GM10847 (cell line): ENCODE results near the gene EHBP1L1.

Experiments
- POLR2A ChIP-seq: IDR thresholded peaks from 2 replicates; pipeline ENCODE4 v1.6.1; 2011; ENCODE audit not compliant: insufficient read length; ENCODE audit errors: extremely low read depth

The EHBP1L1 gene

DNA sequence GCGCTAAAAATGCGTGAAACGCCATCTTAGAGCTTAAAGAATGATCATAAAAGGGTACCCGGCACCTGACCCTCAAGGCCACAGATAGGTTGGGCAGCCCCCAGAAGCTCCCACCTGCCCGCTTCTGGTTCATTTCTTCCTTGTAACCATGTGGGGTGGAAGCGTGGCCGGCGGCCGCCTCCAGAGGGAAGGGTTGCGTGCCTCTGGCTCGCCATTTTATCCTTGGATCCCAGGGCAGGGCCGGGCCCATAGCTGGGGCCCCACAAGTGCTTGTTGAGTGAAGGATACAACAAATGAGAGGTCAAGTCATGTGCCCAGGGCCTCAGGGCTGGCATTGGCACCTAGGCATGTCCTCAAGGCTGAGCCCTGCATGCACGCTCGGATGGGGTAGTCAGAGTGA is 45.6 kb downstream of the EHBP1L1 start:
- no peak for TF ChIP-seq POLR2A

DNA sequence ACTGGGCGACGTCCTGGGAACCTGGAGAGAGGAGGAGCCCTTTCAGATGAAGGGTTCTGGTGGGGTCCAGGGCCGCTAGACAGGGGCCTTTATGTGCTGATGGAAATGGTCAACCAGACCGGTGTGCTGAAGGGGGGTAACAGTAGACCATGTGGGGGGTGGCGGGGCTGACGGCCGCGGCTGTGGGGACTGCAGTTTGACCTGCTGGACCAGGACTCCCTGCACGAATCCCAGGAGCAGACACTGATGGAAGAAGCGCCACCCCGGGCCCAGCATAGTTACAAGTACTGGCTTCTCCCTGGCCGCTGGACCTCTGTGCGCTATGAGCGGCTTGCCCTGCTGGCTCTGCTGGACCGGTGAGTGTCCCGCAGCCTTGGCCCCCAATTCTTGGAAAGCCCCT is 46.2 kb downstream of the EHBP1L1 start:
- no peak for TF ChIP-seq POLR2A

DNA sequence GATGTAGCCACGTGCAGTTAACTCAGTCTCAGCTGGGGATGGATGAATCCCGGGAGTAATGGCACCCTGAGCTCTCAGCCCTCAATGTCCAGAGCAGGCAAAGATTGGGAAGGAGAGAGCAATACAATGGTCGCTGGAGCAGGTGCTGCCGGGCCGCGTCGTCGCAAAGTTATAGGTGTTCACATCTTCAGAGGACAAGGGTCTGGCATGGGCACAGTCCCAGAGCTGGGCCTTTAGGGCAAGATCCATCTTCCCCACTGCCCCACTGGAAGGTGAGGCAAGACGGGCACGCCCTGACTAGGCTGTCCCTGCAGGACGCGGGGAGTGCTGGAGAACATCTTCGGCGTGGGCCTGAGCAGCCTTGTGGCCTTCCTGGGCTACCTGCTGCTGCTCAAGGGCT is 47.3 kb downstream of the EHBP1L1 start:
- TF ChIP-seq POLR2A = no peak

DNA sequence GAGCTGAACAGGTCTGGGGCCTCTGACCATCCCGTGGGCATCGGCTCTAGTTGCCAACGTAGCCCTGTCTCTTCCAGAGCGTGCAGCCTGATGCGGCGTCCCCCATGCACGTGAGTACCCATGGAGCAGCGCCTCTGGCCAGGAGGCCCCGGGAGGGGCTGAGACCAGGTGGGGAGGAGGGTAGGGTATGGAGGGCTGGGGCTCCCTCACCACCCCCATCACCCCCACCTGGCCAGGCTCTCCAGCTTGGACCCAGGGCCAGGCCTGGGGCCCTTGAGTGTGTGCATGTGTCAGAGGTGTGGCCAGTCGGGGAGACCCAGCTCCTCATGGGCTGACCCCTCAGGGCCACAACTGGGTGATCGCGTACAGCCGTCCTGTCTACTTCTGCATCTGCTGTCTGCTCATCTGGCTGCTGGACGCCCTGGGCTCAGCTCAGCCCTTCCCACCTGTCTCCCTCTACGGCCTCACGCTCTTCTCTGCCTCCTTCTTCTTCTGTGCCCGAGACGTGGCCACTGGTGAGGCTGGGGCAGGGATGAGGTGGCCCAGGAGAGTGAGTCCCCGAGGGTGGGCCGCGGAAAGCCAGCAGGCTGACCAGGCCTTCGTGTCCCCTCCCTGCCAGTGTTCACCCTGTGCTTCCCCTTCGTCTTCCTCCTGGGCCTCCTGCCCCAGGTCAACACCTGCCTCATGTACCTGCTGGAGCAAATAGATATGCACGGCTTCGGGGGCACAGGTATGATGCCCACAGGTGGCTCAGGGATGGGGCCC is 48.2 kb downstream of the EHBP1L1 start:
- TF ChIP-seq POLR2A = no peak

DNA sequence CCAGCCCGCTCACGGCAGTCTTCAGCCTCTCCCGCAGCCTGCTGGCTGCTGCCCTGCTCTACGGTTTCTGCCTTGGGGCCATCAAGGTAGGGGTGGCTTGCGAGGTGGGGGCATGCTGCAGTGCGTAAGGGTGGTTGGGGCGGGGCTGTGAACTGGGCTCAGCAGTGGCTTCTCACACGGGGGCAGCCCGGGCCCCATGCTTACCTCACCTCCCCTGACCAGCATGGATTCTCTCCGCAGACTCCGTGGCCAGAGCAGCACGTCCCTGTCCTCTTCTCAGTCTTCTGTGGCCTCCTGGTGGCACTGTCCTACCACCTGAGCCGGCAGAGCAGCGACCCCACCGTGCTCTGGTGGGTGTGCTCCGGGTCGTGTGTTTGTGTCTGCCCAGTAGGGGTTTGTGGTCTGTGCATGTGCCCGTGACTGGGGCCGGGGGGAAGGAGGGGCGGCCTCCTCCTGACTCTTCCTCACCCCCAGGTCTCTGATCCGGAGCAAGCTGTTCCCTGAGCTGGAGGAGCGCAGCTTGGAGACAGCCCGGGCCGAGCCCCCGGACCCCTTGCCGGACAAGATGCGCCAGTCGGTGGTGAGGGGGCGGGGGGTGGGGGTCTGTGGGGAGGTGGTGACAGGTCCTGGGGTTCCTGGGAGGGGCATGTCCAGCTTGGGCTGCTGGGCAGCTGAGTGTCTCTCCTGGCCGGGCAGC is 49.2 kb downstream of the EHBP1L1 start:
- TF ChIP-seq POLR2A = no peak

DNA sequence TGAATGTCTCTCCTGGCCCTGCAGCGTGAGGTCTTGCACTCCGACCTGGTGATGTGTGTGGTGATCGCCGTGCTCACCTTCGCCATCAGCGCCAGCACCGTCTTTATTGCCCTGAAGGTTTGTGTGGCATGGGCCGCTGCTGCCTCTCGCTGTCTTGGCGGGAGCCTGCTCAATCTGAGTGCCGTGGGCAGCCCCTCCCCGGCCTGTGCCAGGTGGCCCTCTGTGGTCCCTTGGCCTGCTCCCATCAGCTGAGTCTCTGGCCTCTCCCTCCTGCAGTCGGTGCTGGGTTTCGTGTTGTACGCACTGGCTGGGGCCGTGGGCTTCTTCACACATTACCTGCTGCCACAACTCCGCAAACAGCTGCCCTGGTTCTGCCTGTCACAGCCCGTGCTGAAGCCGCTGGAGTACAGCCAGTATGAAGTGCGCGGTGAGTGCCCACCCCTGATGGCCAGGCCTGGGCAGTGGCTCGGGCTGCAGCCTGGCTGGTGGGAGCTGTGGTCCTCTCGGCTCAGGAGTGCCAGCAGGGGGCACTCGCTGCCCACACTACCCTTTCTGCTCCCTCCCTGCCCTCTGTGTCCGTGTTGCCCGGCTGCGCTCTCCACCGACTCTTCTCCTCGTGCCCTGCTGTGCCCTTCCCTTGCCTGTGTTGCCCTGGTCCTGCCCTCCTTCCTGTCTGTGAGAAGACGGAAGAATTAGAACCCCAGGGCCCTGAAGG is 49.9 kb downstream of the EHBP1L1 start:
- TF ChIP-seq POLR2A = no peak

DNA sequence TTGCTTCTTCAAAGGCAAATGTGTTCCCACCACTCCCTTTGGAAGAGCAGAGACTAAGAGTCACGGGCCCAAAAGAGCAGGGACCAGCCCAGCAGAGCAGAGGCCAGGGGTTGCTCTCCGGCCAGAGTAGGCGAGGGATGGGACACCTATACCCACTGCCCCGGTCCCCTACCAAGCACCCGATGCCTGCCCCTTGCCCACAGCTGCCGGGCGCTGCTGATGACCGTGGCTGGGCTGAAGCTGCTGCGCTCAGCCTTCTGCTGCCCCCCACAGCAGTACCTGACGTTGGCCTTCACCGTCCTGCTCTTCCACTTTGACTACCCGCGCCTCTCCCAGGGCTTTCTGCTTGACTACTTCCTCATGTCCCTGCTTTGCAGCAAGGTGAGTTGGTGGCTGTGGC is 51.3 kb downstream of the EHBP1L1 start:
- no peak for TF ChIP-seq POLR2A

DNA sequence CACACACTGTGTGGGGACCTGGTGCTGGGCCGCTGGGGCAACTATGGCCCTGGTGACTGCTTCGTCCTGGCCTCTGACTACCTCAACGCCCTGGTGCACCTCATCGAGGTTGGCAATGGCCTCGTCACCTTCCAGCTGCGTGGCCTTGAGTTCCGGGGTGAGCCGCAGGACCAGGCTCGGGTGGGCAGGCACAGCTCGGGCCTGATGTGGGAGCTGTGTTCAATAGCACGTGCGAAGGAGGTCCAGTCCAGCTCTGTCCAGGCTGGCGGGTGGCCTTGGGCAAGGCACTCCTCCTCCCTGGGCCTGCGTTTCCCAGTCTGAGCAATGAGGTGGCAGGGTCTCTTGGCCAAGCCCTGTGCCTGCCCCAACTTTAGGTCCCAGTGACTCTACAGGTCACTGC is 53.7 kb downstream of the EHBP1L1 start:
- TF ChIP-seq POLR2A = no peak

DNA sequence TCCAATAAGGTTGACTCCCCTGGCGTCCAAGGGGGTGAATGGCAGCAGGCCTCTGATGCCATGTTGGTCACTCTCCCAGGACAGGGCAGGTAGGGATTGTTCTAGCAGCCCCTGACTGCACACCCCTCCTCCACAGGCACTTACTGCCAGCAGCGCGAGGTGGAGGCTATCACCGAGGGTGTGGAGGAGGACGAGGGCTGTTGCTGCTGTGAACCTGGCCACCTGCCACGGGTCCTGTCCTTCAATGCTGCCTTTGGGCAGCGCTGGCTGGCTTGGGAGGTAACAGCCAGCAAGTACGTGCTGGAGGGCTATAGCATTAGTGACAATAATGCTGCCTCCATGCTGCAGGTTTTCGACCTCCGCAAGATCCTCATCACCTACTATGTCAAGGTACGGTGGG is 54.4 kb downstream of the EHBP1L1 start:
- TF ChIP-seq POLR2A = no peak

DNA sequence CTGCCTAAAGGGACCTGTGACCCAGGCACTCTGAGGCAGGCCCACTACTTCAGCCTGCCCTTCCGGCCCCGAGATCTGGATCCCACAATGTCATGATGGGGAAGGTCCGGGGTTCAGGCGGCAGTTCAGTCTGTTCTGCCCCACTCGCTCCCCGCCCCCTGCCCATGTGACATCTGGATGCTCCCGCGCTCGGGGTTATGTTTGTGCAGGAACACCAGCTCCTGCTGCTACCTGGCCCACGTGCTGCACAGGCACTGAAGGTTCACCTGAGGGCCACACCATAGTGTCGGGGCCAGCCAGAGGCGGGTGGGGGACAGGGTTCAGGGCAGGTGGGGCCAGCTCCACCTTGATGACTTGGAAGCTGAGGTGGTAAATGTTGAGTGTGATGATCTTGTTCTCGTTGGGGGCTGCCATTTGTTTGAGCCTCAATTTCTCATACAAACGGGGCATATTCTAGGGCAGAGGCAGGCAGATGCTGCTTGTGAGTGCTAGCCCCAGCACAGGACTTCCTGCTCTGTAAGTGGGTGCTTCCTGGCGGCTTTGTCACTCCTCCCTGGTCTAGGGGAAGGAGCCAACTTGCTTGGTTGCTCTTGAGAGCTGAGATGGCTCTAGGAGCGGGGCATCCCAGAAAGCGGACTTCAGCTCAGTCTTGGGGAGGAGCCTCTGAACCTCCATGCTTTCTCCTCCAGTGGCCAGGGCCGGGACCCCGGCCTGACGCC is 57.7 kb downstream of the EHBP1L1 start:
- no peak for TF ChIP-seq POLR2A

DNA sequence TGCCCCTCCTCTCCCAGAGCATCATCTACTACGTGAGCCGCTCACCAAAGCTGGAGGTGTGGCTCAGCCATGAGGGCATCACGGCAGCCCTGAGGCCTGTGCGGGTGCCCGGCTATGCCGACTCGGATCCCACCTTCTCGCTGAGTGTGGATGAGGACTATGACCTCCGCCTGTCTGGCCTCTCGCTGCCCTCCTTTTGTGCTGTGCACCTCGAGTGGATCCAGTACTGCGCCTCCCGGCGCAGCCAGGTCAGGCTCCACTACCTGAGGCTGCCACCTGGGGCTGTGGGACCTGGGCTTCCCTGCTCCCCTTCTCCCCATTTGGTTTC is 58.2 kb downstream of the EHBP1L1 start:
- no peak for TF ChIP-seq POLR2A

DNA sequence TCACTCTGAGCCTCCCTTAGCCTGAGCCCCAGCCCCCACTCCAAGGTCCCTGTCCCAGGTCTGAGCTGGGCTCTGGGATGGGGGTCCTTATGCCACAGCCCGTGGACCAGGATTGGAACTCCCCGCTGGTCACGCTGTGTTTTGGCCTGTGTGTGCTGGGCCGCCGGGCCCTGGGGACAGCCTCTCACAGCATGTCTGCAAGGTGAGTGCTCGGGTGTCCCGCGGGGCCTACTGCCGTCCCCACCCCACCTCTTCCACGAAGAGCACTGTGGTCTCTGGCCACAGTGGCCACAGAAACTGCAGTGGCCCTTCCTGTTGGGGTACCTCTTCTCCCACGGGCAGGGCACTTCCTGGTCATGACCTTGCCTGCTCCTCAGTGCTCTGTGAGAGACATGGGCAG is 58.6 kb downstream of the EHBP1L1 start:
- no peak for TF ChIP-seq POLR2A

DNA sequence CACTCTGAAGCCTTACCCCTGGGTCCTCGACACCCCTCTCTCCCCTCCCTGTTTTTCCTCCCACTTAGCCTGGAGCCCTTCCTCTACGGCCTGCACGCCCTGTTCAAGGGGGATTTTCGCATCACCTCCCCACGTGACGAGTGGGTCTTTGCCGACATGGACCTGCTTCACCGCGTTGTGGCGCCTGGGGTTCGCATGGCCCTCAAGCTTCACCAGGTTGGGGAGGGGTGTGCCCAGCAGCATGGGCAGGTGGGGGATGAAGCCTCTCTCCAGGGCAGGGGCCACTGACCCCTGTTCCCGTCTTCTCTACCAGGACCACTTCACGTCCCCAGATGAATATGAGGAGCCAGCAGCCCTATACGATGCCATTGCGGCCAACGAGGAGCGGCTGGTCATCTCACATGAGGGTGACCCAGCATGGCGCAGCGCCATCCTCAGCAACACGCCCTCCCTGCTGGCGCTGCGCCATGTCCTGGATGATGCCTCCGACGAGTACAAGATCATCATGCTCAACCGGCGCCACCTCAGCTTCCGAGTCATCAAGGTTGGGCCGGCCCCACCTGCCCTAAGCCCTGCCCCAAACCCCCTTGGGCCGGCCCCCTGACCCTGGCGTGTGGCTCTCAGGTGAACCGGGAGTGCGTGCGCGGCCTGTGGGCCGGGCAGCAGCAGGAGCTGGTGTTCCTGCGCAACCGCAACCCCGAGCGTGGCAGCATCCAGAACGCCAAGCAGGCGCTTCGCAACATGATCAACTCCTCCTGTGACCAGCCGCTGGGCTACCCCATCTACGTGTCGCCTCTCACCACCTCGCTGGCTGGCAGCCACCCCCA is 59.3 kb downstream of the EHBP1L1 start:
- TF ChIP-seq POLR2A = no peak

DNA sequence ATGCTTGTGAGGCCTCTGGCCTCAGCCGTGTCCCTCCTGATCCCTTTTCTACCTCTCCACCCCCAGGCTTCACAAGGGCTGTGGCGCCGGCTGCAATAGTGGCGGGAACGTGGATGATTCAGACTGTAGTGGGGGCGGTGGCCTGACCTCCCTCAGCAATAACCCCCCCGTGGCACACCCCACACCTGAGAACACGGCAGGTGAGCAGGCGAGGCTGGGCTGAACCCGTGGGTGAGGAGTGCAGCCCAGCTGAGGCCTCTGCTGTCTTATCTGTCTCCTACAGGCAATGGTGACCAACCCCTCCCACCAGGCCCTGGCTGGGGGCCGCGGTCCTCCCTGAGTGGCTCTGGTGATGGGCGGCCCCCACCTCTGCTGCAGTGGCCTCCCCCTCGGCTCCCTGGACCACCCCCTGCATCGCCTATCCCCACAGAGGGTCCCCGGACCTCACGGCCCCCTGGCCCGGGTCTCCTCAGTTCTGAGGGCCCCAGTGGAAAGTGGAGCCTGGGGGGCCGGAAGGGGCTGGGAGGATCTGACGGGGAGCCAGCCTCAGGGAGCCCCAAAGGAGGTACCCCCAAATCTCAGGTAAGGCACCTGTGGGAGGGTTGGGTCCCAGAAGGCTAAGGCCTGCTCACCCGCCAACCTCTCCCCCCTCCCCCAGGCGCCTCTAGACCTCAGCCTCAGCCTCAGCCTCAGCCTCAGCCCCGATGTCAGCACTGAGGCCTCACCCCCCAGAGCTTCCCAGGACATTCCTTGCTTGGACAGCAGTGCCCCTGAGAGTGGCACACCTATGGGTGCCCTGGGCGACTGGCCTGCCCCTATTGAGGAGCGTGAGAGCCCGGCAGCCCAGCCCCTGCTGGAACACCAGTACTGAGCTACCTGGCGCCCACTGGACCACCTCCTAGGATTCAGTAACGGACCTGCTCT is 60.5 kb downstream of the EHBP1L1 start:
- no peak for TF ChIP-seq POLR2A
